GM18909 (cell line): ENCODE measurements around the gene ITPRIPL2.

ENCODE experiments used
- ATAC-seq: cut with Tn5 transposase; IDR thresholded peaks from one replicate; pipeline ENCODE4 v1.9.1; 2021; ENCODE audit warnings: mild to moderate bottlenecking; ENCODE audit not compliant: unreplicated experiment, poor library complexity

The ITPRIPL2 gene

DNA sequence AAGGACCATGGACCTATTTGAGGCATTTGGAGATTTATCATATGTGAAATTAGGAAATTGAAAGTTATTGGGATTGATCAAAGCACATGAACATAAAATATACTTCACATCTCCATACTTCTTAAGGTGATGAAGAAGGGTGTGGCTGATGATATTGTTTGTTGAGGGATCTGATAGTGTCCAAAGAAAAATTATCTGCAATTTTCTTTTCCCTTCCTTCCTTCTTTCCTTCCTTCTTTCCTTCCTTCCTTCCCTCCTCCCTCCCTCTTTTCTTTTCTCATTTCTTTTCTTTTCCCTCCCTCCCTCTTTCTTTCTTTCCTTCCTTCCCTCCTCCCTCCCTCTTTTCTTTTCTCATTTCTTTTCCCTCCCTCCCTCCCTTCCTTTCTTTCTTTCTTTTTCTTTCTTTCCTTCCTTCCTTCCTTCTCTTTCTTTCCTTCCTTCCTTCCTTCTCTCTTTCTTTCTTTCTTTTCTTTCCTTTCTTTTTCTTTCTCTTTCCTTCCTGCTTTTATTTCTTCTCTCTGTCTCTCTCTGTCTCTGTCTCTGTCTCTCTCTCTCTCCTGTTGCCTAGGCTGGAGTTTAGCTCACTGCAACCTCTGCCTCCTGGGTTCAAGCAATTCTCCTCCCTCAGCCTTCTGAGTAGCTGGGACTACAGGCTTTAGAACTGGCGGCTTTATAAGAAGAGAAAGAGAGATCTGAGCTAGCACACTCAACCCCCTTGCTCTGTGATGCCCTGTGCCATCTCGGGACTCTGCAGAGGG, 20.9 kb upstream of the ITPRIPL2 start:
- no peak for ATAC-seq

DNA sequence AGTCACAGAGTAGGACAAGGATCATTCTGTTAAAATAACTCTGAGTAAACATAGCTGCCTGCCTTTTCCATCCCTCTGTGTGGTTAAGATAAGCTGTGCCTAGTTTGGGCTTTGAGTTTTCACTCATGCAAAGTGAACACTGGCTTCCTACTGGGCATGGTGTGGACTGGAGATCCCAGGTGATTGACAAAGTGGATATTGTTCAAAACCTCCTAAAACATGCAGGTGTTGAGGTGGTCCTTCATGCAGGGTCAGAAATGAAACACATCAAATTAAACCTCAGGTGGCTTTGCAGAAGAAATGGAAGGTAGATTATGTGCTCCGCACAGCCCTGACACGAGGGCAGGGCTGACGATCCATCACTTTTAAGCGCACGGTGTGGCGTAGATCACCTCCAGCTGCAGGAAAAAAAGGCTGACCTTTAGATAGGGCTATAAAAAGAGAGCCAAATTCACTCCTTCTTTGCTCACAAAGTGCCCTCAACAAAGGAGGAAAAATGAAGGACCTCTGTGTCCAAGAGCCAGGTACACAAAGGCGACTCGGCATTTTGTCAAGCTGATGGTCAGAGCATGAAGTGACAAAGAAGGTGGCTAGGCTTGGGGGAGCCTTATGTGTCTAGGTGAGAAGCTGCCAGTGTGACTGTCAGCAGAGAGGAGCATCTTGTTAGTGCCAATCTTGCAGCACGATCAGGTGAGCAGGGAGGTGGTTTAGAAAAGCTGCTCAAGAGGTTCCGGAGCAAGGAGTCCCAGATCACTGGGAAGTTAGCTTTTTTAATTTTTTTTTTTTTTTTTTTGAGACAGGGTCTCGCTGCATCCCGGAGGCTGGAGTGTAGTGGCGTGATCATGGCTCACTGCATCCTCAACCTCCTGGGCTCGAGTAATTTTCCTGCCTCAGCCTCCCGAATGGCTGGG, 19.9 kb upstream of the ITPRIPL2 start:
- ATAC-seq = no peak

DNA sequence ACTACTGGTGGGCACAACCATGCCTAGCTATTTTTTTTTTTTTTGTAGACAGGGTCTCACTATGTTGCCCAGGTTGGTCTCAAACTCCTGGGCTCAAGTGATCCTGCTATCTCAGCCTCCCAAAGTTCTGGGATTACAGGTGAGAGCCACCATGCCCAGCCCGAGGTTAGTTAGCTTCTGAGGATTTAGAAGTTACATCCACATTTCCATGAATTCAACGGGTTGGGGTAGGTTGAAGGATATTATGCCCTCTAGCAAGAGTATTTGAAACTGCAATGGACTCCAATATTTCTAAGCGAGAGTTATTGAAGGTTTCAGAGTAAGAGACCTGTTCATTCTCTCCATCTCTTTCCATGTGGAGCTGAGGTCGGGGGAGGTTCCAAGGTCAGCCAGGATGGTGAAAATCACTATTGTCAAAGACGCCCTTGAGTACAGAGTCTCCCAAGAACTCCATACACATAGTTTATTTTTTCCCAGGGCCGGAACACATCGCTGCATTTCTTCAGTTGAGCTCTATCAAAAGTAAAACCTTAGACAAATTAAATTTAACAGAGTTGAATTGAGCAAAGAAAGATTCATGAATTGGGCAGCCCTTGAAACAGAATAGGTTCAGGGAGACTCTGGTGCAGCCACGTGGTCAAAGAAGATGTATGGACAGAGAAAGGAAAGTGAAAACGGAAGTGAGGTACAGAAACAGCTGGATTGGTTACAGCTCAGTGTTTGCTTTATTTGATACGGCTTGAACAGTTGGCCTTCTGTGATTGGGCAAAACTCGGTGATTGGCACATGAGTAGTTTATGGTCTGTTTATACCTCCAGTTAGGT, 19.0 kb upstream of the ITPRIPL2 start:
- ATAC-seq = no peak

DNA sequence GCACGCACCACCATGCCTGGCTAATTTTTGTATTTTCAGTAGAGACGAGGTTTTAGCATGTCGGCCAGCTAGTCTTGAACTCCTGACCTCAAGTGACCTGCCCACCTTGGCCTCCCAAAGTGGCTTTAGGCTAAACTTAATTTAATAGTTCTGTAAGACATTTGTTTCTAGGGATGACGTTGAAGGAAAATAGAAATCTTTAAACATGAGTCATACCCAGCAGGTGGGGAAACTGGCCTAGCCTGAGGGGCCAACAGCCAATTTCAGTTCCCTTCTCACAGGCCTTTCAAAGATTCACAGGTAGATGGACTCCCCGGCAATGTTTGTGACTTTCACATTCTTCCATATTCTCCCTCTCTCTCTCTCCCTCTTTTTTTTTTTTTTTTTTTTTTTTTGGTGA, 18.1 kb upstream of the ITPRIPL2 start:
- no peak for ATAC-seq

DNA sequence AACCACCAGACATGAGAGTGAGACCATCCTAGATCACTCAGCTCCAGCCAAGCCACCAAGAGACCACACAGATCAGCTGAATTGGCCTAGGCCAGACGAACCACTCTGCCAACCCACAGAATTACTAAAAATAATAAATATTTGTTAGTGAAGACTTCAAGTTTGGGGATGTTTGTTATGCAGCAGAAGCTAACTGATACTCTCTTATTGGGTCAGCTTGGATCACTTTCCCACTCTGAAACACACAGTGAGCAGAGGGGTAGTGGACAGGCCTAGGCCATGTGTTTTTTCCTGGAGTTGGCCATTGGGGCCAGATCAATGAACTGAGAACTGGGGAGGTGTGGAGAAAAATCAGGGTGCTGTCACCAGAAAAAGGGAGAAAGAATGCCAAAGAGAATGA, 15.6 kb upstream of the ITPRIPL2 start:
- no peak for ATAC-seq

DNA sequence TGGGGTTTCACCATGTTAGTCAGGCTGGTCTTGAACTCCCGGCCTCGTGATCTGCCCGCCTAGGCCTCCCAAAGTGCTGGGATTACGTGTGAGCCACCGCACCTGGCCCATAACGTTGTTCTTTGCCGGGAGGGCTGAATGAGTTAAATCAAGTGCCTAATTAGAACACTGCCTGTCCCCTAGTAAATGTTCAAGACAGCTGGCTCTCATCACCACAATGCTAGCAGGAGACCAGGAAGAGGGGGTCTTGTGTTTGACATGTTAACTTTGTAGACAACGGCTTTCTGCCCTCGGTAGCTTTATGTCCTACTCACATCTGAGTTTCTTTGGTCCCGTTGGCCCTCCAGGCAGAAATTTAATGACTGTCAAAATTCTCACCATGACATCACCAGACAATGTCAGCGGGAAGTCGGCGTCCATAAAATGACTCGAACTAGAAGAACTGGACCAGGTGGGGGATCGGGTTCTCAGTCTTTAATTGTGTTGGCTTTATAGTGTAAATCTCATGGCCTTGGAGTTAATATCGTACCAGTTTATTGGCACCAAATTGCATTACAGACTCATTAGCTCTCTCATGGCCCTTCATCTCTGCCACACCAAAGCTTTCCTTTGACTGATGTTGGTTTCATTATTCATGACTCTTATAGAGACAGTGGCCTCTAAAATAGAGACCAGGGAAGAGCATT, 11.4 kb upstream of the ITPRIPL2 start:
- ATAC-seq = no peak

DNA sequence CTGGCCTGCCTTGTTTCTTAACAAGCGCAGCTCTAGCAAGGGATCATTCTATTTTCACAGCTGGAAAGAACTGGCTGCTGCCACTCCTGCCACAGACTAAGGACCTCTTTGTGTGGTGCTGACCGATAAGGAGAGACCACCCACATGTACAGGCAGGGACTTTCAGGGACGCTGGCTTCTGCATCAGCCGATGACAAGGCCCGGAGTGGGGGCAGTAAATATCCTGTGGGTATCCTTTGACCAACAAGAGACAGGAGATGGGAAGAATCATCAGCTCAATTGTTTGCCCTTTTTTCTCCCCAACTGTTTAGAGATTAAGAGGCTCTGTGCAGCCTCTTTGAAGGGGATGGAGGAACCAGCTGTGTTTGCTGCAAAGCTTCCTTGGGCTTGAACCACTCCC, 9.2 kb upstream of the ITPRIPL2 start:
- ATAC-seq = no peak

GRCh38 chr16:19105131-19105530, 8.6 kb upstream of the ITPRIPL2 start:
- no peak for ATAC-seq

DNA sequence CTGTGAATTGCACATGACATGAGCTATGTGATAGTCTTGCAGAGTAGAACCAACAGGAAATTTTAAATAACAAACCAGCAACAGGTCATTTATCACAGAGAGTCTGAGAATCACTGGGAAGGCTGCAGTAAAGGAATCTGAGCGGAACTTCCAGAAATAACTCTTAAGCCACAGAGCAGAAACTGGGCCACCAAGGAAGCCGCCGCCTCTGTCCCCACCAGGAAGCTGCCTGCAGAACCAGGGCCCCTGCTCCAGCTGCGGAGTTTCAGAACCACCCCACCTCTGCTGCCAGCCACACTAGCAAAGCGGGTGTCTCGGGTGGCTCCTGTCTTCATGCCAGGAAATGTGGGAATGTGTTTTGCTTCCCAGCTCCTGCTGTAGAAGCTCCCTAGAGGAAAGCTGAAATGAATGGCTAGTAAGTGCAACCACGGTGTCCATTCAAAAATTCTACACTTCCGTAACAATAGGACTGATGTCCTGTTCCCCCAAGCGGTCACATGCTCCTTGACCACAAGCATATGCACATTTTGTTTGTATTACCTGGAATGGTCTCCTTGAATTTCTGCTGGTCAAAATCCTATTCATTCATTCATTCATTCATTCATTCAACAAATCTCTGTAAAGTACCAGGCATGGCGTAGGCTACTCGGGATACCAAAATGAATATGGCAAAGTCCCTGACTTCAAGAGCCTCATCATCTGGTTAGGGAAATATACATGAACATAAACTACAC, 7.7 kb upstream of the ITPRIPL2 start:
- ATAC-seq = no peak

GRCh38 chr16:19106625-19107020, 7.1 kb upstream of the ITPRIPL2 start:
- ATAC-seq = no peak

DNA sequence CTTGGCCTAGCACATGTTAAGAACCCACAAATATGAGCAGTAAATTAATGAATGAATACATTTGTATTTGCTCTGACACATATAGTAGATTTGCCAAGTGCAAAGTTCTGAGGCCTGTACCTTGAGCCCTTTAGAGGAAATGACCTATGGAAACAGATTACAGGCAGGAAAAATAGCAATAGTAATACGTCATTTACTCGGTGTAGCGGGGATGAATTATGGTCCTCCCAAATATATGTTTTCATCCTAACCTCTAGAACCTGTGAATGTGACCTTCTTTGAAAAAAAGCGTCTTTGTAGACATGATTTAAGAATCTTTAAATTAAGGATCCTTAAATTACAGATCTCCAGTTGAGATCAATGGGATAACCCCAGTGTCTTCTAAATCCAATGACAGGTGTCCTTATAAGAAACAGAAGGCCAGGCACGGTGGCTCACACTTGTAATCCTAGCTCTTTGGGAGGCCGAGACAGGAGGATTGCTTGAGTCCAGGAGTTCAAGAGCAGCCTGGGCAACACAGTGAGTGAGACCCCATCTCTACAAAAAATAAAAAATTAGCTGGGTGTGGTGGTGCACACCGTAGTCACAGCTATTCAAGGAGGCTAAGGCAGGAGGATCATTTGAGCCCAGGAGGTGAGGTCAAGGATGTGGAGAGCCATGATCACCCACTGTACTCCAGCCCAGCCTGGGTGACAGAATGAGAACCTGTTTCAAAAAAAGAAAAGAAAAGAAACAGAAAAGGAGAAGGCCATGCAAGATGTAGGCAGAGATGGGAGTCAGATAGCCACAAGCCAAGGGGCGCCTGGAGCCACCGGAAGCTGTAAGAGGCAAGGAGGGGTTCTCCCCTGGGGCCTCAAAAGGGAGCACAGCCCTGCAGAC, 5.1 kb upstream of the ITPRIPL2 start:
- no peak for ATAC-seq

DNA sequence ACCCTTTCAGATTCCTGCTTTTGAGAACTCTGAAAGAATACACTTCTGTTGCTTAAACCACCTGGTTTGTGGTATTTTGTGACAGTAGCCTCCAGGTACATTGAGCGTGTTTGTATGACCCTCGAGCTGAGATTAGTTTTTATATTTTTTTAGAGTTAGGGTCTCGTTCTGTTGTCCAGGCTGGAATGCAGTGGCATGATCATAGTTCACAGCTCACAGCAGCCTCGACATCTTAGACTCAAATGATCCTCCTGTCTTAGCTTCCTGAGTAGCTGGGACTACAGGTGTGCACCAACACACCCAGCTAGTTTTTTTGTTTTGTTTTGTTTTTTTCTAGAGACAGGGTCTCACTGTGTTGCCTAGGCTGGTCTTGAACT, 4.5 kb upstream of the ITPRIPL2 start:
- ATAC-seq = no peak

DNA sequence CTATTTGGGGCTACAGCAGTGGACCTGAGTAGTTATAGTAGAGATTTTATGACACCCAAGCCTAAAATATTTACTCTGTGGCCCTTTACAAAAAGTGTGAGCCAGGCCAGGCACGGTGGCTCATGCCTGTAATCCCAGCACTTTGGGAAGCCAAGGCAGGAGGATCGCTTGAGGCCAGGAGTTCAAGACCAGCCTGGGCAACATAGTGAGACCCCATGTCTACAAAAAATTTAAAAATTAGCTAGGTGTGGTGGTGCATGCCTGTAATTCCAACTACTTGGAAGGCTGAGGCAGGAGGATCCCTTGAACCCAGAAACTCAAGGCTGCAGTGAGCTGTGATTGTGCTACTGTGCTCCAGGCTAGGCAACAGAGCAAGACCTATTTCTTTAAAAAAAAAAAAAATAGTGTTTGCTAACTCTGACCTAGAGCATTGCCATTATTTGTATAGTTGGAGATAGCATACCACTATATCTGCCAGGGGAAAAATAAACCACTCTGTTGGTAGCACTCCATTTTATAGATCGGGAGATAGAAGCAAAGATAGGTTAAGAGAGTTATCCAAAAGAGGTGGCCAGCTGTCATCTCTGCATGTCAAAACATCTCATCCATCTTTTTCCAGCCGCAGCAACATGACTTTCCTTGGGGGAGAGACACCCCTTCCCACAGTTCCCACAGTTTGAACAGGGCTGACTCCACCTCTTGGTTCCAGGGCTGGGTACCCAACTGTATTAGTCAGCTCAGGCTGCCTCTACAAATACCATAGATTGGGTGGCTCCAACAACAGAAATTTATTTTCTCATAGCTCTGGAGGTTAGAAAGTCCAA, 3.0 kb upstream of the ITPRIPL2 start:
- ATAC-seq = no peak

DNA sequence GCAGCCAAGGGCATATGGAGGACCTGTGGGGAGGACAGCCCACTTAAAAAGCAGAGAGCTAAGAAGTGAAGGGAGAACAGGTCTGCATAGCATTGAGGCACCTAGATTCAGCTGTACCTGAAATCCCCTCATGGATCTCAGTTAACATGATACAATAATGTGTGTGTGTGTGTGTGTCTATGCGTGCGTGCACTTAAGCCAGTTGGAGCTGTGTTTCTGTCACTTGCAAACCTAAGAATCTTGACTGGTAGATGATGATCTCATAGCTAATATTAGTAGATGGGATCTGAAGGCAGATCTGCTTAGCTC, 1.7 kb upstream of the ITPRIPL2 start:
- no peak for ATAC-seq

- ATAC-seq = peak; percentile 32
These were observed 789 bp downstream of the ITPRIPL2 start for GRCh38 chr16:19114359-19115147.

- no peak for ATAC-seq
These were observed 1.6 kb downstream of the ITPRIPL2 start for GRCh38 chr16:19115148-19116021.
